ENCODE measurements around the gene PFAS.

The PFAS gene

GRCh38 chr17:8277317-8277716 is 28.2 kb downstream of the PFAS start:
- TF ChIP-seq CTCF (IDR thresholded peaks at IDR 0.05; ENCODE audit: low read depth, low read length): no peak
- no peak for DNase-seq (ENCODE audit: extremely low read depth, low read depth)

GRCh38 chr17:8282345-8282744 is 33.3 kb downstream of the PFAS start:
- no peak for DNase-seq (ENCODE audit: extremely low read depth, low read depth)
- TF ChIP-seq CTCF (IDR thresholded peaks at IDR 0.05; ENCODE audit: low read depth, low read length): no peak

GRCh38 chr17:8283356-8283755 is 34.3 kb downstream of the PFAS start:
- no peak for DNase-seq (ENCODE audit: extremely low read depth, low read depth)
- TF ChIP-seq CTCF (IDR thresholded peaks at IDR 0.05; ENCODE audit: low read depth, low read length): no peak

- no peak for DNase-seq (ENCODE audit: extremely low read depth, low read depth)
These were observed 35.0 kb downstream of the PFAS start for GRCh38 chr17:8284126-8284525.

GRCh38 chr17:8285270-8286181 is 36.4 kb downstream of the PFAS start:
- DNase-seq (ENCODE audit: extremely low read depth, low read depth): no peak
- no peak for TF ChIP-seq CTCF (IDR thresholded peaks at IDR 0.05; ENCODE audit: low read depth, low read length)

More at GRCh38 chr17:8284126-8284525, 35.0 kb downstream of the PFAS start:
- no peak for TF ChIP-seq CTCF (IDR thresholded peaks at IDR 0.05; ENCODE audit: low read depth, low read length)

GRCh38 chr17:8287651-8288335 is 38.7 kb downstream of the PFAS start:
- DNase-seq (ENCODE audit: extremely low read depth, low read depth): no peak

More at GRCh38 chr17:8287651-8288335, 38.7 kb downstream of the PFAS start:
- no peak for TF ChIP-seq CTCF (IDR thresholded peaks at IDR 0.05; ENCODE audit: low read depth, low read length)
